SK-N-SH treated with all-trans-retinoic acid at 6 μM for 48 hours (cell line): ENCODE data around the gene SAMD9.
"Not testable (repeated sequence)": the region's sequence is repeated elsewhere in the genome, so short reads cannot be mapped to it uniquely, and the experiment has no call there.

Experiments
- ATAC-seq: fragments of 200-7000 bp; cut with Tn5 transposase; 3 replicates; pipeline ENCODE4 v1.9.1; 2020; ENCODE audit warnings: mild to moderate bottlenecking, moderate library complexity
- CREB5 ChIP-seq: fragments of 250-450 bp; sonication (Bioruptor Pico); IDR thresholded peaks from 2 replicates; pipeline ENCODE4 v1.5.1; 2020; ENCODE audit warnings: low read depth, mild to moderate bottlenecking, moderate library complexity
- CSDC2 ChIP-seq: fragments of 250-450 bp; sonication (Bioruptor Pico); IDR thresholded peaks from 2 replicates; pipeline ENCODE4 v1.5.0; 2020; ENCODE audit warnings: mild to moderate bottlenecking, moderate library complexity
- GLIS3 ChIP-seq: fragments of 250-450 bp; sonication (Bioruptor Pico); IDR thresholded peaks from 2 replicates; pipeline ENCODE4 v1.5.0; 2020; ENCODE audit warnings: mild to moderate bottlenecking, moderate library complexity
- ISL1 ChIP-seq: fragments of 250-450 bp; sonication (Bioruptor Pico); IDR thresholded peaks from 2 replicates; pipeline ENCODE4 v2.1.2; 2022; ENCODE audit warnings: mild to moderate bottlenecking, moderate library complexity
- OSR1 ChIP-seq: fragments of 250-450 bp; sonication (Bioruptor Pico); IDR thresholded peaks from 2 replicates; pipeline ENCODE4 v1.8.0; 2022; ENCODE audit warnings: moderate library complexity, mild to moderate bottlenecking, inconsistent platforms
- PPARA ChIP-seq: fragments of 250-450 bp; sonication (Bioruptor Pico); IDR thresholded peaks from 2 replicates; pipeline ENCODE4 v1.5.0; 2020; ENCODE audit warnings: mild to moderate bottlenecking, borderline replicate concordance
- RARB ChIP-seq: fragments of 250-450 bp; sonication (Bioruptor Pico); IDR thresholded peaks from 2 replicates; pipeline ENCODE4 v1.8.0; 2021; ENCODE audit warnings: mild to moderate bottlenecking, moderate library complexity
- TCF4 ChIP-seq: fragments of 250-450 bp; sonication (Bioruptor Pico); IDR thresholded peaks from 2 replicates; pipeline ENCODE4 v1.8.0; 2021; ENCODE audit warnings: mild to moderate bottlenecking, moderate library complexity, borderline replicate concordance
- ZC3H10 ChIP-seq: fragments of 250-450 bp; sonication (Bioruptor Pico); IDR thresholded peaks from 2 replicates; pipeline ENCODE4 v1.5.1; 2021; ENCODE audit warnings: mild to moderate bottlenecking, moderate library complexity
- ZFP3 ChIP-seq: fragments of 250-450 bp; sonication (Bioruptor Pico); IDR thresholded peaks from 2 replicates; pipeline ENCODE4 v1.5.0; 2020; ENCODE audit warnings: mild to moderate bottlenecking, moderate library complexity
- ZFP30 ChIP-seq: fragments of 450-650 bp; formaldehyde crosslinking; IDR thresholded peaks from 2 replicates; pipeline ENCODE4 v1.5.0; 2022; ENCODE audit warnings: mild to moderate bottlenecking, moderate library complexity
- ZNF565 ChIP-seq: fragments of 450-650 bp; formaldehyde crosslinking; conservative IDR thresholded peaks from 2 replicates; pipeline ENCODE4 v1.5.0; 2020; ENCODE audit warnings: low read depth, mild to moderate bottlenecking, moderate library complexity
- ZNF70 ChIP-seq: fragments of 450-650 bp; formaldehyde crosslinking; IDR thresholded peaks from 2 replicates; pipeline ENCODE4 v1.5.0; 2020; ENCODE audit warnings: mild to moderate bottlenecking, moderate library complexity
- ZNF8 ChIP-seq: fragments of 450-650 bp; formaldehyde crosslinking; IDR thresholded peaks from 2 replicates; pipeline ENCODE4 v1.5.0; 2020; ENCODE audit warnings: mild to moderate bottlenecking, moderate library complexity
- TF ChIP-seq, protein P1 (sequence below): fragments of 250-450 bp; sonication (Bioruptor Pico); IDR thresholded peaks from 2 replicates; pipeline ENCODE4 v1.8.0; 2020; ENCODE audit warnings: mild to moderate bottlenecking, moderate library complexity, borderline replicate concordance
- TF ChIP-seq, protein P2 (sequence below): fragments of 250-450 bp; sonication (Bioruptor Pico); IDR thresholded peaks from 2 replicates; pipeline ENCODE4 v1.5.0; 2020; ENCODE audit warnings: mild to moderate bottlenecking, moderate library complexity
- TF ChIP-seq, protein P3 (sequence below): fragments of 250-450 bp; sonication (Bioruptor Pico); IDR thresholded peaks from 2 replicates; pipeline ENCODE4 v1.8.0; 2021; ENCODE audit warnings: low read depth, mild to moderate bottlenecking, moderate library complexity, borderline replicate concordance
- TF ChIP-seq, protein P4 (sequence below): fragments of 250-450 bp; sonication (Bioruptor Pico); IDR thresholded peaks from 2 replicates; pipeline ENCODE4 v1.5.1; 2021; ENCODE audit warnings: mild to moderate bottlenecking, moderate library complexity

The SAMD9 gene

GRCh38 chr7:93140582-93141191 lies 22.9 kb upstream of the SAMD9 start:
- ATAC-seq = no peak
- TF ChIP-seq ZC3H10 (no peak), ZNF70 (CRISPR knock-in tag) (no peak), CSDC2 (CRISPR knock-in tag) (no peak), PPARA (CRISPR knock-in tag) (no peak), TCF4 (no peak)

DNA sequence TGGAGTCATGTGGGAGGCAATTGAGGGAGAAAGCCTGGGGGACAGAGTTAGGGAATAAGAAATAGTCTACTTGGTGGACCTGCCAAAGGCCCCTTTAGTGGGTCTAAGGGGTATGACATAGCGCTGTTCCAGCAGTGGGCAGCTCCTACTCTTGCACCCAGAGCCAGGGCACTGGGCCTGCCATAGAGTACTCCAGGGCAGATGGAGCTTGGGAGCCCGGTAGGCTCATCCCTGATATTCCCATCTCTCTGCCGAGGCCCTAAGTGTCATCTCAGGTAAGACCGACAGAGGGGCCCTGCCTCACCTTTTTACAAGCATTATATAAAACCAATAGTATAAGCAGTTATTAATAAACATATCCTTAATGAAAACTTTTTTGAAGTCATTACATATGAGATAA lies 20.8 kb upstream of the SAMD9 start:
- TF ChIP-seq, protein P1, sequence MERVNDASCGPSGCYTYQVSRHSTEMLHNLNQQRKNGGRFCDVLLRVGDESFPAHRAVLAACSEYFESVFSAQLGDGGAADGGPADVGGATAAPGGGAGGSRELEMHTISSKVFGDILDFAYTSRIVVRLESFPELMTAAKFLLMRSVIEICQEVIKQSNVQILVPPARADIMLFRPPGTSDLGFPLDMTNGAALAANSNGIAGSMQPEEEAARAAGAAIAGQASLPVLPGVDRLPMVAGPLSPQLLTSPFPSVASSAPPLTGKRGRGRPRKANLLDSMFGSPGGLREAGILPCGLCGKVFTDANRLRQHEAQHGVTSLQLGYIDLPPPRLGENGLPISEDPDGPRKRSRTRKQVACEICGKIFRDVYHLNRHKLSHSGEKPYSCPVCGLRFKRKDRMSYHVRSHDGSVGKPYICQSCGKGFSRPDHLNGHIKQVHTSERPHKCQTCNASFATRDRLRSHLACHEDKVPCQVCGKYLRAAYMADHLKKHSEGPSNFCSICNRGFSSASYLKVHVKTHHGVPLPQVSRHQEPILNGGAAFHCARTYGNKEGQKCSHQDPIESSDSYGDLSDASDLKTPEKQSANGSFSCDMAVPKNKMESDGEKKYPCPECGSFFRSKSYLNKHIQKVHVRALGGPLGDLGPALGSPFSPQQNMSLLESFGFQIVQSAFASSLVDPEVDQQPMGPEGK (CRISPR knock-in tag) = no peak
- TF ChIP-seq, protein P2, sequence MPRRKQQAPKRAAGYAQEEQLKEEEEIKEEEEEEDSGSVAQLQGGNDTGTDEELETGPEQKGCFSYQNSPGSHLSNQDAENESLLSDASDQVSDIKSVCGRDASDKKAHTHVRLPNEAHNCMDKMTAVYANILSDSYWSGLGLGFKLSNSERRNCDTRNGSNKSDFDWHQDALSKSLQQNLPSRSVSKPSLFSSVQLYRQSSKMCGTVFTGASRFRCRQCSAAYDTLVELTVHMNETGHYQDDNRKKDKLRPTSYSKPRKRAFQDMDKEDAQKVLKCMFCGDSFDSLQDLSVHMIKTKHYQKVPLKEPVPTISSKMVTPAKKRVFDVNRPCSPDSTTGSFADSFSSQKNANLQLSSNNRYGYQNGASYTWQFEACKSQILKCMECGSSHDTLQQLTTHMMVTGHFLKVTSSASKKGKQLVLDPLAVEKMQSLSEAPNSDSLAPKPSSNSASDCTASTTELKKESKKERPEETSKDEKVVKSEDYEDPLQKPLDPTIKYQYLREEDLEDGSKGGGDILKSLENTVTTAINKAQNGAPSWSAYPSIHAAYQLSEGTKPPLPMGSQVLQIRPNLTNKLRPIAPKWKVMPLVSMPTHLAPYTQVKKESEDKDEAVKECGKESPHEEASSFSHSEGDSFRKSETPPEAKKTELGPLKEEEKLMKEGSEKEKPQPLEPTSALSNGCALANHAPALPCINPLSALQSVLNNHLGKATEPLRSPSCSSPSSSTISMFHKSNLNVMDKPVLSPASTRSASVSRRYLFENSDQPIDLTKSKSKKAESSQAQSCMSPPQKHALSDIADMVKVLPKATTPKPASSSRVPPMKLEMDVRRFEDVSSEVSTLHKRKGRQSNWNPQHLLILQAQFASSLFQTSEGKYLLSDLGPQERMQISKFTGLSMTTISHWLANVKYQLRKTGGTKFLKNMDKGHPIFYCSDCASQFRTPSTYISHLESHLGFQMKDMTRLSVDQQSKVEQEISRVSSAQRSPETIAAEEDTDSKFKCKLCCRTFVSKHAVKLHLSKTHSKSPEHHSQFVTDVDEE (CRISPR knock-in tag) = no peak
- no peak for TF ChIP-seq CSDC2 (CRISPR knock-in tag)
- TF ChIP-seq ZNF565 (CRISPR knock-in tag) = no peak
- TF ChIP-seq, protein P3, sequence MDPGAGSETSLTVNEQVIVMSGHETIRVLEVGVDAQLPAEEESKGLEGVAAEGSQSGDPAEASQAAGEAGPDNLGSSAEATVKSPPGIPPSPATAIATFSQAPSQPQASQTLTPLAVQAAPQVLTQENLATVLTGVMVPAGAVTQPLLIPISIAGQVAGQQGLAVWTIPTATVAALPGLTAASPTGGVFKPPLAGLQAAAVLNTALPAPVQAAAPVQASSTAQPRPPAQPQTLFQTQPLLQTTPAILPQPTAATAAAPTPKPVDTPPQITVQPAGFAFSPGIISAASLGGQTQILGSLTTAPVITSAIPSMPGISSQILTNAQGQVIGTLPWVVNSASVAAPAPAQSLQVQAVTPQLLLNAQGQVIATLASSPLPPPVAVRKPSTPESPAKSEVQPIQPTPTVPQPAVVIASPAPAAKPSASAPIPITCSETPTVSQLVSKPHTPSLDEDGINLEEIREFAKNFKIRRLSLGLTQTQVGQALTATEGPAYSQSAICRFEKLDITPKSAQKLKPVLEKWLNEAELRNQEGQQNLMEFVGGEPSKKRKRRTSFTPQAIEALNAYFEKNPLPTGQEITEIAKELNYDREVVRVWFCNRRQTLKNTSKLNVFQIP = no peak
- TF ChIP-seq CREB5 (CRISPR knock-in tag) = no peak
- no peak for TF ChIP-seq GLIS3 (CRISPR knock-in tag)
- TF ChIP-seq ISL1 (CRISPR knock-in tag) = no peak
- TF ChIP-seq ZNF8 (CRISPR knock-in tag) = no peak
- no peak for ATAC-seq

DNA sequence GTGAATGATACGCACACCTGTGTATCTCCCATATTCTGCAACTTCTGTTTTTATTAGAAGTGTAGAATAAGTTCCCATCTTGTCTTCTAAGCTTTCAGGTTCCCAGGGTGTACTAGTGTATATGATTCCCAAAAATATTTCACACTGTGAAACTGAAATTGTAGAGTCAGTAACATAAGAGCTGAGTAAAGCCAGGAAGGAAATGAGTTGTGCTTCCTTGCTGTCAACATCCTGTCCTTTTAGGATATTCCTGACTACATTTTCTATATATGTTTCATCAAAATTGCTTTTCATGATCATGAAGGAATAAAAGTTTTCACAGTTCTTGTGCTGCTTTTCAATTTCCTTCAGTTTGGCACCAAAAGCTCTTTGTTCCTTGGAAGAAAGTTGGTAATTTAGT lies 15.2 kb upstream of the SAMD9 start:
- no peak for ATAC-seq

DNA sequence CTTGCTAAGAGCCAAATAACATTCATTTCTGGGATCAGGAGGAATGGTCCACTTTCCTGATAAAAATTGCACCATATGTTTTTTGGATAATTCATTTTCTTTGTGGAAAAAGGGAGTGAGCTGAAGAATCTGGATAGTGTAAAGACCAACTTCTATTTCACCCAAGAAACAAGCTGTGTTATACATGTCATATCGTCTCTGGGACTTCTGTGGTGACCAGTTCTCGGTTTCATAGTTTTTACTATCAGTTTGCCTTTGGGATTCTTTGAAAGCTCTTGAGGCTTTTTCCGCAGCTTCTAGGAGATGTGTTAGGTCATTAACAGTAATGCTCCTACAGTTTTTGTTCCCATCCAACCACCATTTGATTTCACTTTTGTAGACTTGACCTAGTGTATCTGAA lies 14.4 kb upstream of the SAMD9 start:
- no peak for ATAC-seq
- TF ChIP-seq ZFP3 (CRISPR knock-in tag) (no peak), CSDC2 (CRISPR knock-in tag) (no peak), ZFP30 (CRISPR knock-in tag) (no peak), PPARA (CRISPR knock-in tag) (no peak), ZNF70 (CRISPR knock-in tag) (no peak), RARB (no peak), ZC3H10 (no peak)
- TF ChIP-seq, protein P3 = no peak
- TF ChIP-seq, protein P2 (CRISPR knock-in tag) = no peak
- TF ChIP-seq, protein P4, sequence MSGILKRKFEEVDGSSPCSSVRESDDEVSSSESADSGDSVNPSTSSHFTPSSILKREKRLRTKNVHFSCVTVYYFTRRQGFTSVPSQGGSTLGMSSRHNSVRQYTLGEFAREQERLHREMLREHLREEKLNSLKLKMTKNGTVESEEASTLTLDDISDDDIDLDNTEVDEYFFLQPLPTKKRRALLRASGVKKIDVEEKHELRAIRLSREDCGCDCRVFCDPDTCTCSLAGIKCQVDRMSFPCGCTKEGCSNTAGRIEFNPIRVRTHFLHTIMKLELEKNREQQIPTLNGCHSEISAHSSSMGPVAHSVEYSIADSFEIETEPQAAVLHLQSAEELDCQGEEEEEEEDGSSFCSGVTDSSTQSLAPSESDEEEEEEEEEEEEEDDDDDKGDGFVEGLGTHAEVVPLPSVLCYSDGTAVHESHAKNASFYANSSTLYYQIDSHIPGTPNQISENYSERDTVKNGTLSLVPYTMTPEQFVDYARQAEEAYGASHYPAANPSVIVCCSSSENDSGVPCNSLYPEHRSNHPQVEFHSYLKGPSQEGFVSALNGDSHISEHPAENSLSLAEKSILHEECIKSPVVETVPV (CRISPR knock-in tag) = no peak

More for the DNA sequence above, 15.2 kb upstream of the SAMD9 start:
- TF ChIP-seq, protein P1 (CRISPR knock-in tag) = no peak
- TF ChIP-seq CSDC2 (CRISPR knock-in tag) (no peak), OSR1 (no peak)

DNA sequence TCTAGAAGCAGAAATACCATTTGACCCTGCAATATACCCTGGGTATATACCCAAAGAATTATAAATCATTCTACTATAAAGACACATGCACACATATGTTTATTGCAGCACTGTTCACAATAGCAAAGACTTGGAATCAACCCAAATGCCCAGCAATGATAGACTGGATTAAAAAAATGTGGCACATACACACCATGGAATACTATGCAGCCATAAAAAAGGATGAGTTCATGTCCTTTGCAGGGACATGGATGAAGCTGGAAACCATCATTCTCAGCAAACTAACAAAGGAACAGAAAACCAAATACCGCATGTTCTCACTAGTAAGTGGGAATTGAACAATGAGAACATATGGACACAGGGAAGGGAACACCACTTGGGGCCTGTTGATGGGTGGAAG lies 9.2 kb upstream of the SAMD9 start:
- not testable (repeated sequence) for ATAC-seq
